ENCODE measurements around the gene CNIH4.
"Not testable (repeated sequence)": the region's sequence is repeated elsewhere in the genome, so short reads cannot be mapped to it uniquely, and the experiment has no call there.

CNIH4 gene

DNA sequence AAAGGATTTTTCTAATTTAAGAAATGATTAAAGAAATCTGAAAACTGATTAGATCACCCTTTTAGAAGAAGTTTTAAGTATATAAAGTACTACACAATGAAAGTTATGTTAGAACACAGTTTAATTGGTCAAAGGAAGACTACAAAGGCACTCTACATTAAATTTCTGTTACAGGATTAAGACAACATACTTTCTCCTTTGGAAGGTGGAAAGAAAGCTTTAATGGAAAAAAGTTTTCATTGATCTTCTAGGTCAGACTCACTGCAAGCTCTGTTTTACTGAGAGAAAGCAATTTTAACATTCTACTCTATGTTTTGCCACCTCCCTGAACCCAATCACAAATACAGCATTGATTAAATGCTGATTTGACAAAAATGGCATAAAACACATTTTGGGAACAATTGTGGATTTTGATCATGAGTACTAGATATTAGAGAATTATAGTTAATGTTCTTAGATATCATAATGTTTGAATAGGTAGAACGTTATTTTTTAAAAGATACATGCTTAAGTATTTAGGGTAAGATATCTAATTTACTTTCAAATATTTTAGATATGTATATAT lies 45.9 kb downstream of the CNIH4 start:
- no peak for DNase-seq (ENCODE audit: low read depth)

GRCh38 chr1:224404916-224405603 lies 48.4 kb downstream of the CNIH4 start:
- DNase-seq (ENCODE audit: low read depth) = no peak

DNA sequence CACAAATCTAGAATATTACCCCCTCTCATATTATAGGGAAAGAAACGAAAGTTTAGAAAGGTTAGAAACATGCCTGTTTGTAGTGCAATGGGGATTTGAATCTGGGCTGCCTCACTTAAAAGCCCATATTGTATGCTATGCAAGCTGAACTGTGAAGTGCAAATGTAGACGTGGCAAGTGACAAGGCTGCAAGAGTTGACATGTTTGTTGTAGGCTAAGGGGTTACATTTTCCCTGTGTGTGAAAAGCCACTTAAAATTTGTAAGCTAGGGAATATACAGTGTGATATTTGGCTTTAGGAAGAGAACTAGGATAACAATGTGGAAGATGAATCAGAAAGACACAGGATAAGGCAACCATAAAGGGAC lies 48.9 kb downstream of the CNIH4 start:
- DNase-seq (ENCODE audit: low read depth) = no peak

DNA sequence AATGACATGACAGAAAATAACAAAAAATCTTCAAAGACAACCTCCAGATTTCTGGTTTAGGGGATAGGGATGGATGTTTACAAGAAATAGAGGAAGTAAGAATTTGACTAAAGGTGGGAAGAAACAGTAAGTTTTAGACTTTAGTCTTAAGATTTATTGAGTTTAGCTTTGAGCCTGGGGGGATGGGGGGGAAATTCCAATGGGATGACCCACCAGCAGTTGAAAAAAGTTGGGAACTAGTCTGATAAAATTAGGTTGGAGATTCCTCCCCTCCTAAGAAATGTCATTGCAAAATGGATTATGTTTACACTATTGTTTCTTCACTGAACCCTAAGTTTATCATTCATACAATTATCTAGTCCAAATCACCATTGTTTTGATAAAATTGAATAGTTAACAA lies 49.5 kb downstream of the CNIH4 start:
- DNase-seq (ENCODE audit: low read depth) = no peak

- peak; percentile 12 for DNase-seq (ENCODE audit: low read depth)
Measured at GRCh38 chr1:224407571-224408293, 51.1 kb downstream of the CNIH4 start.

- DNase-seq (ENCODE audit: low read depth) = no peak
Measured at GRCh38 chr1:224408294-224408590, 51.6 kb downstream of the CNIH4 start.

GRCh38 chr1:224411766-224412165 lies 55.1 kb downstream of the CNIH4 start:
- peak; percentile 22 for DNase-seq (ENCODE audit: low read depth)

GRCh38 chr1:224420106-224420505 lies 63.4 kb downstream of the CNIH4 start:
- DNase-seq (ENCODE audit: low read depth) = no peak

DNA sequence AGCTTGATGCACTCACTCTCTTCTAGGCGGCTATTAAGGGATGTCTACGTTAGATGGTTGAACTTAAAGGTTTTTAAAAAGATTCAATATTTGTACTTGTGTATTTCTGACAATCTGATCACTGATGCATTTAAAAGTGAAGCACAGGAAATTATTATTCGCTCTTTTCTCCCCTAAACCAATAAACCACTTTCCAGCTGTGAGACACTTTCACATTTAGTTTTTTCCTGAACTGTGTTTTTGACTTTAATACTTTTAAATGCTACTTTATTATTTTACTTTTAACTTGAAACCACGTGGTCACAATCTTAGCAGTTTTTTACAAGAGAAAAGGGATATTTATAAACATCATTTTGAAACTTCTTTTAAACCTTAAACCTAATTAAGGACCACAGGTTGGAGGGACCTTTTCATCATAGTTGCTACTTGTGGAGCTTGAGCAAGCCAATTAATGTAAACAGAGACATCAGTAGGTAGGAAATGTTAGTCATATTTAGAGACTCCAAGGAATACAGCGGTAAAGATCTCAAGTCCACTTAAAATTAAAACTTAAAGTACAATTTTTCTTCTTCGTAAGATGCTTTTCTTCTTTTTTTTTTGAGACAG lies 68.7 kb downstream of the CNIH4 start:
- peak; percentile 26 for DNase-seq (ENCODE audit: low read depth)

GRCh38 chr1:224426869-224427268 lies 70.2 kb downstream of the CNIH4 start:
- DNase-seq (ENCODE audit: low read depth) = not testable (repeated sequence)

- DNase-seq (ENCODE audit: low read depth) = peak; percentile 83
Measured at GRCh38 chr1:224427346-224427745, 70.7 kb downstream of the CNIH4 start.

- not testable (repeated sequence) for DNase-seq (ENCODE audit: low read depth)
Measured at GRCh38 chr1:224428713-224429112, 72.0 kb downstream of the CNIH4 start.
